ENCODE results near the gene RPTN.
A peak's percentile ranks its signal among the peaks of the same experiment; 100 is the strongest.

The RPTN gene

DNA sequence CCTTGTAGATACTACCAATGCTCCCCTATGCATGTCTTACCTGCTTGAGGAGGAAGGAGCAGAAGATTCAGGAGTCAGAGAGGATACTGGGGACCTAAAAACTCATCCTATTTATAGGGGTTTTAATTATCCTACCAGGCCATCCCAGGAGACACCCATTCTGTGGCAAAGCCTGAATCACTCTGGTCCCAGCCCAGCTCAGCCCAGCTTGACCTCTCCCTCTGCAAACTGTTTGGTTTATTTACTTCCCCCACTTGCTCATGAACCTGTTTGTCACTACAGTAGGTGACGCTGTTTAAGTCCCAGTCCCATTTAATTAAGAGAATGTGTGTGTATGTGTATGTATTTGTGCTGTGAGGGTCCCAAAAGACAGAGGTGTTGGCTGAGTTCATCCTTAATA, at the start of gene RPTN:
TSS of gene RPTN (minus strand) at position 85 of the 400 bp plus-strand sequence. CDS start 1,339 bp downstream, outside the sequence.
- DNase-seq: no peak

- DNase-seq: no peak
Measured at GRCh38 chr1:152198982-152199381, 40.0 kb upstream of the RPTN start.

DNA sequence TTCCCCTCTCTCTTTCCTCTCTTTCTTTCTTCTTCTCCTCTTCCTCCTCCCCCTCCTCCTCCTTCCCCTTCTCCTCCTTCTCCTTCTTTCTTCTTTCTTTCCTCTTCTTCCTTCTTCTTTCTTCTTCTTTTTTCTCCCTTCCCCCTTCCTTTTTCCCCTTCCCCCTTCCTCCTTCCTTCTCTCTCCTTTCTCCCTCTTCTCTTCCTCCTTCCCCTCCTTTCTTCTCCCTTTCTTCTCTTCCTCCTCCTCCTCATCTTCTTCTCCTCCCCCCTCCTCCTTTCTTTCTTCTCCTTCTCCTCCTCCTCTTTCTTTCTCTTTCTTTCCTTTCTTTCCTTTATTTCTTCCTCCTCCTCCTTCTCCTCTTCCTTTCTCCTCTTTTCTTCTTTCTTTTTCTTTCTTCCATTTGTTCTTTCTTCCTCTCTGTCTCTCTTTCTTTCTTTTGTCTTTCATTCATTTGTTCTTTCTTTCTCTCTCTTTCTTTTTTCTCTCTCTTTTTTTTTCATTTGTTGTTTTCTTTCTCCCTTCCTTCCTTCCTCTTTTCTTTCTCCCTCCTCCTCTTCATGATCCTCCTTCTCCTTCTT, 38.4 kb upstream of the RPTN start:
- no peak for DNase-seq

DNA sequence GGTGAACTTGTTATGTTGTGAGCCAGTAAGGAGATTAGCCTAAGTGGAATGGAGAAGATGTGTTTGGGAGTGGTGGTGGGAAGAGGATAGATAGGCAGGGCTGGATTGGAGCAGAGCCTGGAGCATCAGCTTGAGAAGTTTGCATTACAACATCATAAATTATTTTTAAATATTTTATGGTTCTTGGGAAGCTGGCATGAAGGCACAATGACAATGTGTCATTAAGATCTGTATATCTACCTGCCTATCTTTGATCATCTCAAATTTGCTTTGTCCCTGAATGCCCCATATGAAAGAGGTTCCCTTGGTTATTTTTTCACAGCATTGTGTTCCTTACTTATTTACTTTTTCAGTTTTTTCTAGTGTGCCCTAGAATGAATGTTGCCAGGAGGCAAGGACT, 32.7 kb upstream of the RPTN start:
- no peak for DNase-seq

- no peak for DNase-seq
Measured at GRCh38 chr1:152191260-152191659, 32.2 kb upstream of the RPTN start.

- no peak for DNase-seq
Measured at GRCh38 chr1:152190589-152190988, 31.6 kb upstream of the RPTN start.

GRCh38 chr1:152189657-152190442, 30.8 kb upstream of the RPTN start:
- DNase-seq: peak; percentile 51

- DNase-seq: peak; percentile 27
Measured at GRCh38 chr1:152188673-152189591, 29.9 kb upstream of the RPTN start.

DNA sequence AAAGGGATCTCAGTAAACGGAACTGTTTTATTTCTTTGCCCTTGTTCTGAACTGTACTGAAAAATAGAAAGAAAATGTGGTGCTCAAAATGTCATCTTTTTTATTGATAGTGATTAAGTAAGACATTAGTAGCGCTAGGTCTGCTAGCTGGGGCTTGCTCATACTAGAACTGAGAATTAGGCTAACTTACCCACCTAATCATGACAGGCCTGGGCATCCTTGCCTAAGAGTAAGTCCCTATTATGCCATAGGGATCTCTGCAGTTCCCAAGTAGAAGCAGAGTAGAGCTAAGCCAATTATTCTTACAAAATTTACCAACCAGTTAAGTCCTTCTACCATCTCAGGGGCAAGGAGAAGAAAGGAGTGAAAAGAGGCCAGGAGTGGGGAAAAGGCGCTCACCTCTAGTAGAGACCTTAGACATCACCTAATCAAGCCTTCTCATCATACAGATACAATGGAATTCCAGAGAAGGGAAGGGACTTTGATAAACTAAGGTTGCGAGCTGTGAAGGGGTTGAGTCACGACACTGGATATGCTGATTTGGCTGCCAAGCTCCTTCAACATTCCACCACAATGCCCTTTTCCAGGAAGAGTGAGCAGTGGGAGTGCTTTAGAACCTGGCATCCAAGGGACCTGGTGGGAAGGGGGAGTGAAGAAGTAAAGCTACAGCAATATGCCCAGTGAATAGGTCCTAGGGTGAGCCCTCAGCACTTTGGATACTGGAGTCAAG, 27.7 kb upstream of the RPTN start:
- DNase-seq: no peak

DNA sequence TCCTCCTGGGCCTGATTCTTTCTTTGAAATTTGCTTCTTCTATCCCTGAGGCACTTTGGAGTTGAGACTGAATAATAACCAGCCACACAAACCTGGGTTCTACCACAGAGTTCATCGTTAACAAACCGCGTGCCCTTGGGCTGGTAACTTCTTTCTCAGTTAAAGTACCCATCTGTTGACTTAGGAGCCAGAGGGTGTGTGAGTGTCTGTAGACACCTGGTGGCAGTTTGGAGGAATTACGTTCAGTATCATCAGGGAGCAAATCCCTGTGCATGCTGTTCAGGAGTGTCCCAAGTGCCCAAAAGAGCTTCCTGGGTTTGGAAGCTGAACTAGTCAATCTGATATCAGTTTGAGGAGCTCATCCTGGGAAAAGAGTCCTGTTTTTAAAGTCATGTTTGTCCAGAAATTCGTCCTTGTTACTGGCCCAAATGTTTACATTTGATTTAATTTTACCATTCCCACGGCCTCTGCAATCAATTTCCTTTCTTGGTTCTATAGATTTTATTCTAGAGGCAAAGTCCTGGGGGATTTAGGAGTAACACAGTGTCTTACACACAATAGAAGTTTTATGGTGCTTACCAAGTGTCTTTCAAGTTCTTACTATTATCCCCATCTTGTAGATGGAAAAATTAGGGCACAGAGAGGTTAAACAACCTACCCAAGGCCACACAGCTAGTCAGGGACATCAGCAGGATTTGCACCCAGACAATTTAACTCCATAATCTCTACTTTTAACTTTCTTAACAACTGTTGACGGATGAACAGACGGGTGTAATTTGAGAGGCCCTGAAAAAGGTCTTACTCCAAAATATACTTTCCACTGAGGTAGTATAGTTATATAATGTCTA, 26.7 kb upstream of the RPTN start:
- peak; percentile 55 for DNase-seq

GRCh38 chr1:152182944-152183361, 23.9 kb upstream of the RPTN start:
- peak; percentile 65 for DNase-seq

GRCh38 chr1:152182431-152182830, 23.4 kb upstream of the RPTN start:
- no peak for DNase-seq

- DNase-seq: no peak
Measured at GRCh38 chr1:152179566-152179965, 20.5 kb upstream of the RPTN start.

GRCh38 chr1:152170287-152170905, 11.4 kb upstream of the RPTN start:
- DNase-seq: no peak

DNA sequence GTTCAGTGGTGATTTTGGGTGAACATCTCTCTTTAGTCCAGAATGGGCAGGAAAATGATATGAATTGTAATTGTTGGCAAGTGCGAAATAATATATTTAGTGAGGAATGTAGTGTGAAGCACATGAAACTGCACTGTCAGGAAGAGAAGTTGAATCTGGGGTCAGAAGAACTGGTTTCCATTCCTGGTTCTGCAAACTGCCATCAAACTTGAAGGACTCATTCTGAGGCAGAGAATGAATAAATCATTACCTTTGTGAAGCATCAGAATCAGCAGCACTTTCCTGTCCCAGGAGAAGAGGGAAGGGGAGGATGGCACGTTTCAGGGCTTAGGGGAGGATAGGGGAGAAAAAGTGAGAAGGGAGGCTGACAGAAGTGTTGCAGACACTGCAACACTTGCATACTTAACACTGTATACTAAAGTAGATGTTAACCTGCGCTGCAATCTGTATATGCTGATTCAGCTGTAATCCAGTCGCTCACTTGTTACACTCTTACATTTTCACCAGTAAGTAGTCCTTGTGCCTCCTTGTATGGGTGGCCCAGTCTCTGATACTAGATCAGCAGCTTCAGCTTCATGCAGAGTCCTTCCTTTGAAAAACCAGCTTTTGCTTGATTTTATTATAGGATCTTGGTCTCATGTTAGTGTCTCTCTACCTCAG, 10.5 kb upstream of the RPTN start:
- DNase-seq: no peak

DNA sequence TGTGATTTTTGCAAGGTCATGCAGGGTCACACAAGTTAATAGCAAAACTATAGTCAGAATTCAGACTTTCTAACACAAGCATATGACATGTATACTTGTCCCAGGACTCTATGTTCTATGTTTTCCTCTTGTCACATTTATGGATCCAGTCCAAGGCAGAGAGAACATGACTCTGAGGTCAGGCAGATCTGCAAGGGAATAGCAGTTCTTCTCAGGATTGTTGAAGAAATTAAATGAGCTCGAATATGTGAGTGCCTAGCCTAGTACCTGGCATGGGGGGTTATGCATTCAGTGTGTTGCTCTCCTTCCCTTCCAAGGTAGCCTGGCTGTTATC, 9.5 kb upstream of the RPTN start:
- DNase-seq: no peak

GRCh38 chr1:152167835-152168534, 9.0 kb upstream of the RPTN start:
- peak; percentile 72 for DNase-seq

DNA sequence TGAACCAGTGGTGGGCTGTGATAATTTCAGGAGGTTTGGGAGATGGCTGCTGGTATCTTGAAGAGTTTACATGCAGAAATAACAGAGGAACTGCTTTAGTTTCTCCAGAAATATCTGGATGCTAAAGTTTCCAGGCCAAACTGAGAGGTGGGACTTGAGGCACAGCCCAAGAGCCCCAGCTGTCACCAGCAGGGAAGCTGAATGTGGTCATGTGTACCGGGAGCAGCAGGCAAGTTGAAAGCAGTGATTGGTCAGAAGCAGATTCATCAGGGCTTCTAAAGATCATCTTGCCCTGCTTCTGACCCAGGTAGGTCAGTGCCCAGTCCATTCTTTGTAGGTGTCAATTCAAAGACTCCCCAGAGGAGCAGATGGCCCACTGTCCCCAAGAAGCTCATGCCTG, 7.9 kb upstream of the RPTN start:
- no peak for DNase-seq

DNA sequence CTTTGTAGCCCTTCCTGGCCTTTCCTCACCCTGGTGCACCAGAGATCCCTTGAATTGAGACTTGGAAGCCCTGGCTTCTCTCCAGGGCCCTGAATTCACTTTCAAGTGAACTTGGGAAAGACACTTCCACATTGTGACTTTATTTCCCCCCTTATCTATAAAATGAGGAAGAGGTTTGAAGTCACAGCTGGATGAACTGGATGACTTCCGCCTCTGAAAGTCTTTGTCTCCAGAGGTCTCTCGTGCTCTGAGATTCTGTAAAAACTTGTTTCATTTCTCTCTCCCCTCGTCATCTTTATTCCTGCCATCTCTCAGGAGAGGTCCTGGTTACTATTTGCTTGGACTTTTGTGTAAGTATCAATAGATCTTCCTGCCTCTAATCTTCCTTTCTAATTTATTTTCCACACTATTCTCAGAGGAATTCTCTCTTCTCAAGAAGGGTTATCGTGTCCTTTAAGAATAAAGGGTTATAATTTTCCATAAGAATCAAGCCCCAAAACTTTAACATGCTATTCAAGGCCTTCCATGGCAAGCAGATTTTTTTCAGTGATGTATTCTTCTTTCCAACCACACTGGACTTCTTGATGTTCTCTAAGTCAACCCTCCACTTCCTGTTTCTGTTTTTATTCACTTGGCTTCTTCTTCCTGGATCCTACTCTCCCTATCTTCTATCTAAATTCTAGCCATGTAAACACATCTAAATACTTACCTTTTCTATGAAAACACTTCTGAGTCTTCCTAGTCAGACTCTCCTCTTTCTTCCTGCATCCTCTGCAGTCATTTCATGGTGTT, 6.5 kb upstream of the RPTN start:
- no peak for DNase-seq

All from fibroblast of skin of right quadriceps (primary cell).